SU-DHL-6 (cell line): ENCODE data around the gene SNAP91.

Experiments
- H2AFZ ChIP-seq: fragments of 200-600 bp; sonication (generic); 2 replicates; pipeline ENCODE4 v1.6.1; 2014; ENCODE audit warnings: low read depth, mild to moderate bottlenecking, moderate library complexity, mixed read lengths, antibody characterized with exemption, low read length; ENCODE audit not compliant: severe bottlenecking
- H3F3A ChIP-seq: fragments of 200-600 bp; shearing (Covaris generic); 2 replicates; pipeline ENCODE4 v1.6.0; 2016; ENCODE audit warnings: antibody characterized with exemption, mild to moderate bottlenecking; ENCODE audit not compliant: insufficient read depth
- H3K27ac ChIP-seq: fragments of 200-600 bp; sonication (generic); 2 replicates; pipeline ENCODE4 v1.5.1; 2016; ENCODE audit warnings: low read depth, mild to moderate bottlenecking, low read length, moderate library complexity, mixed read lengths
- H3K27me3 ChIP-seq: fragments of 200-600 bp; sonication (generic), shearing (Covaris generic); 2 replicates; pipeline ENCODE4 v1.6.0; 2014; ENCODE audit warnings: mild to moderate bottlenecking, low read length
- H3K36me3 ChIP-seq: fragments of 200-600 bp; sonication (generic); 2 replicates; pipeline ENCODE4 v1.6.1; 2014; ENCODE audit warnings: mild to moderate bottlenecking, low read length, mixed read lengths
- H3K4me2 ChIP-seq: fragments of 300-600, 200-600 bp; shearing (Covaris generic), sonication (generic); 2 replicates; pipeline ENCODE4 v1.6.0; 2014; ENCODE audit warnings: low read length, low read depth, mild to moderate bottlenecking; ENCODE audit not compliant: poor library complexity, severe bottlenecking
- H3K4me3 ChIP-seq: fragments of 200-600 bp; sonication (generic); 2 replicates; pipeline ENCODE4 v1.5.1; 2014; ENCODE audit warnings: antibody characterized with exemption, low read length, mild to moderate bottlenecking, mixed read lengths; ENCODE audit not compliant: insufficient read depth, poor library complexity, severe bottlenecking
- H3K79me2 ChIP-seq: fragments of 200-600 bp; sonication (generic); 2 replicates; pipeline ENCODE4 v1.6.1; 2014; ENCODE audit warnings: mild to moderate bottlenecking, low read length, moderate library complexity; ENCODE audit not compliant: insufficient read depth
- H3K9ac ChIP-seq: fragments of 200-600 bp; sonication (generic); 2 replicates; pipeline ENCODE4 v1.7.0; 2014; ENCODE audit warnings: mild to moderate bottlenecking, low read length
- H3K9me2 ChIP-seq: fragments of 200-600 bp; sonication (generic); replicated peaks from 2 replicates; pipeline ENCODE4 v1.6.1; 2014; ENCODE audit warnings: low read length; ENCODE audit not compliant: insufficient read depth
- H3K9me3 ChIP-seq: fragments of 200-600 bp; sonication (generic); 2 replicates; pipeline ENCODE4 v1.6.1; 2014; ENCODE audit warnings: low read length, mixed read lengths; ENCODE audit not compliant: insufficient read depth
- H4K20me1 ChIP-seq: fragments of 200-600 bp; sonication (generic); 2 replicates; pipeline ENCODE4 v1.6.1; 2014; ENCODE audit warnings: low read depth, mild to moderate bottlenecking, antibody characterized with exemption, low read length, moderate library complexity, mixed read lengths
- EZH2phosphoT487 ChIP-seq: fragments of 200-600 bp; sonication (generic), shearing (Covaris generic); conservative IDR thresholded peaks from 2 replicates; pipeline ENCODE4 v1.6.1; 2018; ENCODE audit warnings: mild to moderate bottlenecking, antibody characterized with exemption, low read length, moderate library complexity, mixed read lengths
- TF ChIP-seq, protein P1 (sequence below): fragments of 200-600 bp; sonication (generic); IDR thresholded peaks from one replicate; pipeline ENCODE4 v1.5.1; 2017; ENCODE audit warnings: antibody characterized with exemption, mild to moderate bottlenecking, low read length, moderate library complexity; ENCODE audit not compliant: insufficient read depth, poor library complexity, severe bottlenecking

Gene SNAP91

DNA sequence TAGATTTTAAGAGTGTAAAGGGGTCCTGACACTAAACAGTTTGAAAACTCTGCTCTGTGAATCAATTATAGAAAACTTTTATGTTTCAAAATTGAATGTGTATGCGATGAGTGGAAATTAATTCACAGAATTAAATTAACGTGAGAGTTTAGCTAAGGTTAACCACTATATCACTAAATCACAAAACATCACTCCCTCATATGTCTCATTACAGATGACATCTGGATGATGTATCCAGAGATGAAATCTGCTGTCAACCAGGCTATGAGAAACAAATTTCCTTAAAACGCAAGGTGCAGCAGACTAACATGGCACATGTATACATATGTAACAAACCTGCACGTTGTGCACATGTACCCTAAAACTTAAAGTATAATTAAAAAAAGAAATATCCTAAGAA lies 169.2 kb downstream of the SNAP91 start:
- TF ChIP-seq EZH2phosphoT487 = no peak
- TF ChIP-seq, protein P1, sequence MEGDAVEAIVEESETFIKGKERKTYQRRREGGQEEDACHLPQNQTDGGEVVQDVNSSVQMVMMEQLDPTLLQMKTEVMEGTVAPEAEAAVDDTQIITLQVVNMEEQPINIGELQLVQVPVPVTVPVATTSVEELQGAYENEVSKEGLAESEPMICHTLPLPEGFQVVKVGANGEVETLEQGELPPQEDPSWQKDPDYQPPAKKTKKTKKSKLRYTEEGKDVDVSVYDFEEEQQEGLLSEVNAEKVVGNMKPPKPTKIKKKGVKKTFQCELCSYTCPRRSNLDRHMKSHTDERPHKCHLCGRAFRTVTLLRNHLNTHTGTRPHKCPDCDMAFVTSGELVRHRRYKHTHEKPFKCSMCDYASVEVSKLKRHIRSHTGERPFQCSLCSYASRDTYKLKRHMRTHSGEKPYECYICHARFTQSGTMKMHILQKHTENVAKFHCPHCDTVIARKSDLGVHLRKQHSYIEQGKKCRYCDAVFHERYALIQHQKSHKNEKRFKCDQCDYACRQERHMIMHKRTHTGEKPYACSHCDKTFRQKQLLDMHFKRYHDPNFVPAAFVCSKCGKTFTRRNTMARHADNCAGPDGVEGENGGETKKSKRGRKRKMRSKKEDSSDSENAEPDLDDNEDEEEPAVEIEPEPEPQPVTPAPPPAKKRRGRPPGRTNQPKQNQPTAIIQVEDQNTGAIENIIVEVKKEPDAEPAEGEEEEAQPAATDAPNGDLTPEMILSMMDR = no peak
- Histone ChIP-seq H3K9me2 (no peaks in the 10 kb centered on the region), H3K9me3 (no peaks in the 10 kb centered on the region), H4K20me1 (no peaks in the 10 kb centered on the region), H3K27ac (no peak overlapping the region), H3K36me3 (no peaks in the 10 kb centered on the region), H2AFZ (no peak overlapping the region), H3K79me2 (no peaks in the 10 kb centered on the region), H3K27me3 (no peaks in the 10 kb centered on the region), H3F3A (no peaks in the 10 kb centered on the region), H3K4me3 (no peak overlapping the region), H3K9ac (no peak overlapping the region), H3K4me2 (no peak overlapping the region)

DNA sequence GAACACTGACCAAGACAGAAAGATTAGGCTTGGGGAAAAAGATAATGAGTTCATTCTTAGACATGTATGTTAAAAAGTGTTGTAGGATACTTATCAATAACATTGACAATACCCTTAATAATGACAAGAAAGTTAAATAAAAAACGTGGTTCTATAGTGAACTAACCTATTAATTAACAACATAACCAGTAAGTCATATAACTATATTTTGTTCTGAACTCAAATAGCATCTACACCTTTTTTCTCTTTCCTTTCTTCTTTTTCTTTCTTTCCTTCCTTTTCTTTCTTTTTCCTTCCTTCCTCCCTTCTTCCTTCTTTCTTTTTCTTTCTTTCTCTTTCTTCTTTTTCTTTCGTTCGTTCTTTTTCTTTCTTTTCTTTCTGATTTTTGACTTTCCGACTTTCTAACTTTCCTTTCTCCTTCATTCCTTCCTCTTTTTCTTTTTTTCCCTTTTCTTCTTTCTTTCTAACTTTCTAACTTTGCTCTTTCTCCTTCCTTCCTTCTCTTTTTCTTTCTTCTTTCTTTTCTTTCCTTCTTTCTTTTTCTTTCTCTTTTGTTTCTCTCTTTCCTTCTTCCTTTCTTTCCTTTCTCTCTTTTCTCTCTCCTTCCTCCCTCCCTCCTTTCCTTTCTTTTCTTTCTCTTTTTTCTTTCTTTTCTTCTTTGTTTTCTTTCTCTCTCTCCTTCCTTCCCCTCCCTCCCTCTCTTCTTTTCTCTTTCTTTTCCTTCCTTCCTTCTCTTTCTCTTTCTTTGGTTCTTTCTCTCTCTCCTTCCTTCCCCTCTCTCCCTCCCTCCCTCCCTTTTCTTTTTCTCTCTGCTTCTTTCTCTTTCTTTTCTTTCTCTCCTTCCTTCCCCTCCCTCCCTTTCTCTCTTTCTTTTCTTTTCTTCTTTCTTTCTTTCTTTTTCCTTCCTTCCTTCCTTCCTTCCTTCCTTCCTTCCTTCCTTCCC lies 172.0 kb downstream of the SNAP91 start:
- H3K9me3 ChIP-seq = no peaks in the 10 kb centered on the region
- no peaks in the 10 kb centered on the region for H3F3A ChIP-seq
- H3K27ac ChIP-seq = no peak overlapping the region
- no peak overlapping the region for H2AFZ ChIP-seq
- no peak overlapping the region for H3K4me3 ChIP-seq
- no peaks in the 10 kb centered on the region for H3K27me3 ChIP-seq
- H3K79me2 ChIP-seq = no peaks in the 10 kb centered on the region
- no peak for TF ChIP-seq EZH2phosphoT487
- TF ChIP-seq, protein P1 = no peak
- no peak overlapping the region for H3K9ac ChIP-seq
- no peak overlapping the region for H3K4me2 ChIP-seq
- no peaks in the 10 kb centered on the region for H3K36me3 ChIP-seq
- no peaks in the 10 kb centered on the region for H3K9me2 ChIP-seq
- no peaks in the 10 kb centered on the region for H4K20me1 ChIP-seq

DNA sequence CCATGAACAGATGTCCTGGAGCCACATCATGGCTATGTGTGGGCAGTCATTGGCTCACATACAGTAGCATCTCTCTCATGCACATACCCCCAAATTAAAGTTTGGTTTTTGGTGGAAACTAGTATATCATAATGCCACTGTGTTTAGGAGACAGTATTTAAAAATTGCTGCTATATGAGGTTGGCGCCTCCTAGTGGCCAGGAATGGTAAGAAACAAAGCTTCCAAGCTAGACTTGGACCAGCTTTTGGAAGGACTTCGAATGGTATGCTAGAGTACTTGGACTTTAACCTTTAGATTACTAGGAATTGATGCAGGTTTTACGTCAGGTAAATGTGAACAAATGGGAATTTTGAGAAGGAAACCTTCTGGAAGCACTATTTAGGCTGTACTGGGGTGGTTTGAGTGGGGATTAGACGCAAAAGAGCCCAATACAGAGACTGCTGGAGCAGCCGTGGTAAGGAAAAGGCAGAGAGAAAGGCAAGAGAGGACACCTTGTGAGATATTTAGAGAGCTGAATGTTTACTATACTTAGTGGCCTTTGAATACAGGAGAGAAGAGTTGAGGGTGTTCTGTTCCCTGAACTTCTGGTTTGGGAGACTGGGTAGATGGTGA lies 172.8 kb downstream of the SNAP91 start:
- Histone ChIP-seq H3K9me3 (no peaks in the 10 kb centered on the region), H3K9ac (no peak overlapping the region), H3K36me3 (no peaks in the 10 kb centered on the region), H3F3A (no peaks in the 10 kb centered on the region), H3K79me2 (no peaks in the 10 kb centered on the region), H3K27ac (no peak overlapping the region), H3K27me3 (no peaks in the 10 kb centered on the region), H4K20me1 (no peaks in the 10 kb centered on the region), H3K4me3 (no peak overlapping the region), H3K9me2 (no peaks in the 10 kb centered on the region), H2AFZ (no peak overlapping the region), H3K4me2 (no peak overlapping the region)
- TF ChIP-seq EZH2phosphoT487 = no peak
- TF ChIP-seq, protein P1 = peak; percentile 88
